H1 (cell line): Measurements from ENCODE around the gene TEKTIP1. TPM values are rescaled to one million over a fixed set of nuclear protein-coding genes. Genes with fewer than 3 reads are reported as not detected.

Experiments
- ASH2L ChIP-seq: fragments of 200-600, 300-600 bp; sonication (generic); IDR thresholded peaks from one replicate; pipeline ENCODE4 v1.7.1; 2017; ENCODE audit warnings: low read length
- CTBP2 ChIP-seq: IDR thresholded peaks from 2 replicates; pipeline ENCODE4 v1.7.0; 2011; ENCODE audit warnings: borderline replicate concordance, mild to moderate bottlenecking, moderate library complexity, mixed read lengths, low read length; ENCODE audit not compliant: insufficient read depth, insufficient read length
- GTF2F1 ChIP-seq: IDR thresholded peaks from 2 replicates; pipeline ENCODE4 v1.6.1; 2012; ENCODE audit warnings: low read depth, low read length, improper control_type of control experiment, borderline replicate concordance
- MAFK ChIP-seq: IDR thresholded peaks from 2 replicates; pipeline ENCODE4 v1.6.1; 2012; ENCODE audit warnings: low read depth, mild to moderate bottlenecking, improper control_type of control experiment, low read length
- NRF1 ChIP-seq: IDR thresholded peaks from 2 replicates; pipeline ENCODE4 v1.6.1; 2011; ENCODE audit warnings: mild to moderate bottlenecking, low read depth, low read length, improper control_type of control experiment
- RNF2 ChIP-seq: fragments of 200-900, 300-1000 bp; sonication (generic); IDR thresholded peaks from 2 replicates; pipeline ENCODE4 v1.7.1; 2016; ENCODE audit warnings: borderline replicate concordance, low read depth, mild to moderate bottlenecking, antibody characterized with exemption, low read length; ENCODE audit not compliant: poor library complexity, severe bottlenecking; ENCODE audit errors: missing control alignments
- polyA plus RNA-seq, 7 experiments: library from polyadenylated mRNA; depleted of rRNA in 3 of 7; stranded (reverse) in 5 of 7; unstranded in 2 of 7; fragments of >200 nt in 5 of 7; fragments of 200-250 nt in 2 of 7; gene quantifications; 1 replicate in 5 of 7; 2 replicates in 1 of 7; 4 replicates in 1 of 7; pipeline versions ENCODE4 v1.2.1 to v1.2.3, GENCODE V29; 2011 to 2013; ENCODE audit warnings: missing spikeins in 2 of 7, mixed read lengths in 2 of 7
- total RNA-seq: library from RNA; stranded (reverse); fragmentation: NEBNext Ultra II Directional; extraction: Animal tissue kit (Norgen Biotek cat#: 25700); gene quantifications from 2 replicates; pipeline ENCODE4 v1.2.1, GENCODE V29; 2021

The TEKTIP1 gene
- total and polyA plus RNA-seq, 2 of the 8 experiments (the other 6 are each of a cell fraction or from before 2014, with no cell fraction given), result 1.1 TPM; not detected in 1

DNA sequence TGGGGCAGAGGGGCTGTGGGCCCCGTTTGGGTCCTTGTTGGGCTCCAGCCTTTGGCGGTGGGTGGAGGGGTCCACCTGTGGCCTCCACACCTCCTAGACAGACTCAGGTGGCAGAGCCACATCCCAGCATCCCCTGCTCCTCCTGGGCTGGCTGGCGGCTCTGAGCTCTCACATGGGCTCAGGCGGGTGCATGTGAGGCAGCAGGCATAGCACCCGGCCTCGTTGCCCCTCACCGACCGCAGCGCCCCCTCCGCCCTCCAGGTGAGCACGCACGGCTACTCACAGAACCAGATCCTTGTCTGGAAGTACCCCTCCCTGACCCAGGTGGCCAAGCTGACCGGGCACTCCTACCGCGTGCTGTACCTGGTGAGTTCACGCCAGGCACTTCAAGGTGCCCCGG lies 5.9 kb upstream of the TEKTIP1 start (continued):
- no peak for TF ChIP-seq MAFK
- no peak for TF ChIP-seq ASH2L
- no peak for TF ChIP-seq RNF2
- TF ChIP-seq NRF1, result no peak
- TF ChIP-seq CTBP2, result no peak
- no peak for TF ChIP-seq GTF2F1
